T-helper 9 cell (primary cell): ENCODE results near the gene YBX2.

ENCODE experiments used
- DNase-seq: peaks from one replicate; pipeline ENCODE4 v3.0.0-alpha.2; 2020

YBX2 gene

DNA sequence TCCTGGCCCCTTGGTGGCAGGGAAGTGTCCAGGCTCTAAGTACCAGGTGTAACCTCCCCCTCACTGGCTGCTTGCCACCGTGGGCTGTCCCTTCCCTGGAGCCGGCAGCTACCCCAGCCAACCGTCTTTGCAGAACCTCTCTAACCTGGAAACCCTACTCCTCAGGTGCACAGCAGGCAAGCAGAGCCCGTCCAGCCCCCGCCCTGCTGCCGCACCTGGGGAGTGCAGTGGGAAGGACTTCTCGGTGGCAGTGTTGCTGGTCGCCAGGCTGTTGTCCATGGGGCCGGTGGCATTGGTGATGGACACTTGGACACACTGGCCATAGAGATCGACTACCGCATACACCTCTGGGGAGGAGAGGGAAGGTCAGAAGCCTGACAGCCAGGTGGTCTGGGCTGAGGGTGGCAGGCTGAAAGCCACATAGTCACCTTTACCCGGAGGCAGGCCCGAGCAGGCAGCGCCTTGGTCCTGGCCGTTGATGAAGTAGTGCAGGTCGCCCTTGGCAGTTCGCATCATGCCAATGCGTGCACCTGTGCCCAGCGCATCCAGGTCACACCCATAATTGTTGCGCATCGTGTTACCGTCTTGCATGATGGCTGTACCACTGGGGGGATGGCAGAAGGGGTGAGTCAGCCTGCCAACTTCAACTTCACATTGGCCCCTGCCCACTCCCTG is 28.2 kb upstream of the YBX2 start:
- DNase-seq, result no peak

DNA sequence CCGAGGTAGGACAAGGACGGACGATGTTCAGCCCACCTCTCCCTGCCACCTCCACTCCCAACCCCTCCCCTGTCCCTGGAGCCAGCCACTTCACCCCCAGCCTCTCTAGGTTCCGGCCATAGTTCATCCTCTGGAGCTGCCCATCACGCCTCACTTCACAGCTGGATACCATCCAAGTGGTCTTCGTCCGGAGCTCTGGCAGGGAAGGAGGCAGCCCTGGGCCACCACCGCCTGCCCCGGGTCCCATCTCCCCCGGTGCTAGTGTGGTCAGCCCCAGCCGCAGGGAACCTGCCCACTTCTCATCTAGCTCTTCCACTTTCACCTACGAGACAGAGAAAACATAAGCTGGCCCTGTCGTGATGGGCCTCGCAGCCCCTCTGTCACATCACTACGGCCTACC is 27.0 kb upstream of the YBX2 start:
- no peak for DNase-seq

DNA sequence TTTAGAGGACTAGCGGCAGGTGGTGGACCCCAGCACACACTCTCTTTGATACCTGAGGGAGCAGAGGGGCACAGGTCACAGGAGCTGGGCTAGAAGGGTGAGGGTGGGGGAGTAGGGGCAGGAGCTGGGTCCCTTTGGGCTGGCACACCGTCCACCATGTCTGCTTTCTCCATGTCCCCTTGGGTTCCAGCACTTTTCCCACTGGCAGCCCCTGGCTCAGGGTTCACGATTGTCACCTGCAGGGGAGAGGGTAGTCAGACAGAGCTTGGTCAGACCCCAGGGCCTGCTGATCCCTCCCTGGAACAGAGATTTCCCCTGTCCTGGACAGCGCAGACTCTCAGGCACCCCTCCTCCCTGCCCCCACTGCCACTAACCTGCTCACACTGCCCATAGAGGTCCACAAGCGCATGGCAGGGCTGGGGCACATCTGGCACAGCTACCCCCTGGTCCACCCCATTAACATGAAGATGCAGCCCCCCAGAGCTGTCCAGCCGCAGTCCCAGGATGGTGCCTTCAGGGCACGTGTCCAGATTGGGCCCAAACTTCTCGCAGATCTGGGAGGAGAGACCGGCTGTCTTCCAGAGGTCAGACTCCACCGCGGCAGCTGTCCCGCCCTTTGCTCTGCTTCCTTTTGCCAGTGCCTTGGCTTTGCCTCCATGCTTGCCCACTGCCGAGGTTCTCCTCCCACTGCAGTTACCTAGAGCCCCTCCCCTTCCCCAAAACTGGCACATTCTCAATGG is 23.9 kb upstream of the YBX2 start:
- DNase-seq, result no peak

- DNase-seq, result no peak
These were observed 22.8 kb upstream of the YBX2 start for GRCh38 chr17:7317161-7317803.

GRCh38 chr17:7315570-7316235 is 21.3 kb upstream of the YBX2 start:
- DNase-seq, result no peak

- peak; percentile 93 for DNase-seq
These were observed 20.5 kb upstream of the YBX2 start, which contains the start of gene GPS2 for GRCh38 chr17:7314719-7315569. Gene GPS2 (minus strand): TSS chr17:7315360. CDS start chr17:7315052, 308 bp downstream.

- no peak for DNase-seq
These were observed 19.7 kb upstream of the YBX2 start for GRCh38 chr17:7313890-7314718.

DNA sequence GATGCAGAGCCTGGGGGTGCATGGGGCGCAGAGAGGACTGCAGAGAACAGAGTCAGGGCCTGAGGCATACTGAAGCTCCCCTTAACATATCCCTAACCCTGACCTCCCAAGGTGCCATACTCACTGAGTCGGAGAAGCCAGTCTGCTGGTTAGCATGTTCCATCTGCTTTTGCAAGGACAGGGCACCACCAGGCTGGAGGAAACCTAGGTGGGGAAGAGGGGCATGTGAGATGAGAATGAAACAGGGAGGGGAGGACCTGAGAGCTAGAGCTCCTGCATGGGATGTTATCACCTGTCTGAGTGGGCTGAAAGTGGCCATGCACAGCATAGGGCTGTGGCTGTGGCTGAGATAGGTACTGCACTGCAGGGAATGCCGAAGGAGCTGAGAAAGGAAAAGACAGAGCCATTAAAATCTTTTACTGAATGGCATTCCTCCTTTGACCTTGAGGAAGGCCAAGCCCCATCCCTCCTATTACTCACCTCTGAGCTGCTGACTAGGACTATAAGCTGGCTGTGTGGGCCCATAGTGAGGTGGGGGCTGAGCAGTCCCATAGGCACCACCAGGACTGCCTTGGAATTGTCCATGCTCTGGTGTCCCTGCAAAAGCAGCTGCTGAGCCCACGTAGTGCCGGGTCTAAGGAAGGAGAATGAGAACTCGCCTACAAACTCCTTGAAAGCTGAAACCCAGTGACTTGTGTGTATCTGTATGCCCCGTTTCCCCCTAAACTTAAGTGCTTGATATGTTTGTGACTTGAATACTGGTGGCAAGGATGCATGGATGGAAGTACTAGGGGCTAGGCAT is 18.9 kb upstream of the YBX2 start:
- DNase-seq, result no peak

- DNase-seq, result no peak
These were observed 18.1 kb upstream of the YBX2 start for GRCh38 chr17:7312432-7313087.

DNA sequence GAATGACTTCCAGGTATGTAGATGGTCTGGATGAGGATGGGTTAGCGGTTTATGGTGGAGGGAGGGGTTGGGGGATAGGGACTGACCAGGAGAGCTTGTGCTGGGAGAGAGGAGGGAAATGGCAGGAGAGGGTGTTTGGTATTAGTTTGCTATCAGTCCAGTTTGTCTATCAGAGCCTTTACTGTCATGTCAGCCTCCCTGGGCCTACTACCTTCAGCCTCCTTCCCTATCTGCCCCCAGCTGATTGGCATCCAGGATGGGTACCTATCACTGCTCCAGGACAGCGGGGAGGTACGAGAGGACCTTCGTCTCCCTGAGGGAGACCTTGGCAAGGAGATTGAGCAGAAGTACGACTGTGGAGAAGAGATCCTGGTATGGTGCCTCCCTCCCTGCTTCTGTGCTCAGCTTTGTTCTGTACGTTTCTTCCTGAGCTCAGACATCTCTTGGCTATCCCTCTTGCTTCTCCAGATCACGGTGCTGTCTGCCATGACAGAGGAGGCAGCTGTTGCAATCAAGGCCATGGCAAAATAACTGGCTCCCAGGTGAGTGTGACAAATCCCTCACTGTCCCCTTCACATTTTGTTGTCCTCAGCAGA is 16.8 kb upstream of the YBX2 start:
- DNase-seq, result no peak

DNA sequence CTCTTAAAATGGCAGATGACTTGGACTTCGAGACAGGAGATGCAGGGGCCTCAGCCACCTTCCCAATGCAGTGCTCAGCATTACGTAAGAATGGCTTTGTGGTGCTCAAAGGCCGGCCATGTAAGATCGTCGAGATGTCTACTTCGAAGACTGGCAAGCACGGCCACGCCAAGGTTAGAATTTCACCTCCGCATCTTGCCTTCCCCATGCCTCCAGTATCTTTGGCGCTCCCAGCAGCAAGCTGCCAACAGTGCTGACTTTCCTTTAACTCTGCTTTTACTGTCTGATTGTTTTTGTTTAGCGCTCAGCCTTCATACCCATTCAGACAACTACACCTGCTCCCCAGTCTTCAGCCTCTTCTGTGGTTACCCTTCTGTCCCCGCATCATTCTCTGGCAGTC is 15.2 kb upstream of the YBX2 start:
- no peak for DNase-seq

DNA sequence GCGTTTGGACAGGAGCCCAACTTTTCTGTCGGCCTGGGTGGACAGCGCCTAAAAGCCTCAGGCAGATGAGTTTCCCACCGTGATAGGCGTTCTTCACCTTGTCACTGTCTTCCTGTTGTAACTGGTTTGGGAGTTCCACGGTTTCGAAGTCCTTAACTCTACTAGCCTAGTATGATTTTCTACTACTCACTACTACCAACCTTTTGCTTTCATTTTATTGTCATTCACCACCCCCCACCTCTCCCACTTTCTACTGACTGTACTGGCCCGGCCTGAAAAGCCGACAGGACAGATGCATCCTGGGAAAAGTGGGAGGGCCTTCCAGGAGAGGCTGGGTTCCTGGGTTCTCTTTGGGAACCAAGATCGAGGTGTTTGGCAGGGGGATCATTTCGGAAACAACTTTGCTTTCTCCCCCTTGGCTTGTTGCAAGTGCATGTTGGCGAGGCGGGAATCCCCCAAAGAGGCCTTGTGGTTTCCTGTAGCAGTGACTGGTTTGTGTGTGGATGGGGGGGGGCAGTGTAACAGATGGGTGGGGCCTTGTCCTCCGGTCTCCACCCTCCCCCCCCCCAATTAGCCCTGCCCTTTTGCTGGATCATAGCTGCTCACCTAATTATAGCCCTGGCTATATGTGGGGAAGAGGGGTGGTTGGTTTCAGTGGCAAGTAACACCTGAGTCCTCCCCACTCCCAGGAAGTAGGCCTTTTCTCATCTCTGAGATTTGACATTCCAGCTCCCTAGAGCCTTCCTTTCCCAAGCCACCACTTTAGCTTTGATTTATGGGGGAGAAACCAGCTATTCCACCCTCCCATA is 14.4 kb upstream of the YBX2 start:
- DNase-seq, result peak; percentile 80

DNA sequence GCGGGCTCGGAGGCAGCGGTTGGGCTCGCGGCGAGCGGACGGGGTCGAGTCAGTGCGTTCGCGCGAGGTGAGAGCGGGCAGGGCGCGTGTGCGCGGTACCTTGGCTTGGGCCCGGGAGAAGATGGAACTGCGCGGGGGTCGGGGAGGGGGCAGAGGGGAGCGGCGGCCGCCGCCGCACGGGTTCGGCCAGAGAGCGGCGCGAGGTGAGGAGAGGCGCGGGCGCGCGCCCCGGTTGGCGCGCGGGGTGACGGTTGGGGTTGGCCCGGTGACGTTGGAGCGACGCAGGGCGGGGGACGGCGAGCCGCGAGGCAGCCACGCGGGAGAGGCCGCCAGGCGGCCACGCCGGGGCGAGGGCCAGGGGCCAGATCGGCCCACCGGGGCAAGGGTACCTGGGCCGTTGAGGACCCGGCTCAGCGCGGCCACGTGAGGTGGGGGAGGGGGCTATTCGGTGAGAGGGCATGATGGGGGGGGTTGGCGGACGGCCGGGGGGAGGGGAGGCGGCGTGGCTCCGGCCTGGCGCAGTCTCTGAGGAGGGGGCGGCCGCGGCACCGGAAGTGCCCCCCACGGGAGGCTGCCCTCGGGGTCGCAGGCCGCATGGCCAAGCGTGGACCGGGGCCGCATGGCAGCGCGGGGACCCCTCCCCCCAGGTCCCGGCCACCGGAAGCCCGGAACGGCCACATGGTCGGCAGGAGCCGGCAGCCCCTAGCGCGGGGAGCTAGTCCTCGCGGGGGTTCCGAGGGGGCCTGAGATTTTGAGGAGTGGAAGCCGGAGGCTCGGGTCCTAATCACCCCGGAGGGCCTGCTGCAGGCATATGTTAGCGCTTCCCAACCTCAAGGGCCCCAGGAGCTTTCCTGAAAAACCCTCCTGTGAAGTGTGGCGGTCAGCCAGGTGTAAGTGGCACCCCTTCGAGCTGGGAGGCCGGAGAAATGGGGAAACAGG is 13.5 kb upstream of the YBX2 start:
- DNase-seq, result peak; percentile 56

- DNase-seq, result peak; percentile 100
These were observed 12.7 kb upstream of the YBX2 start, which contains the start of gene EIF5A for GRCh38 chr17:7306911-7307685. Gene EIF5A (plus strand): TSS chr17:7307628. CDS start chr17:7309636, 2,008 bp downstream.

- no peak for DNase-seq
These were observed 9.7 kb upstream of the YBX2 start for GRCh38 chr17:7304179-7304578.

GRCh38 chr17:7296189-7296861 is 1.9 kb upstream of the YBX2 start:
- DNase-seq, result peak; percentile 65
